Naive B cell (primary cell): ENCODE results near the gene RMND1. TPM values are rescaled to one million over a fixed set of nuclear protein-coding genes. Genes with fewer than 3 reads are reported as not detected.
A peak's percentile ranks its signal among the peaks of the same experiment; 100 is the strongest.
"Not testable (repeated sequence)": the region's sequence is repeated elsewhere in the genome, so short reads cannot be mapped to it uniquely, and the experiment has no call there.

Experiments
- ATAC-seq, 2 donors: fragments of 150-1000 bp; cut with Tn5 transposase; 2 replicates each; pipeline ENCODE4 v1.10.0; 2021; ENCODE audit warnings: low read depth in 2 of 2, mild to moderate bottlenecking in 2 of 2, moderate library complexity in 2 of 2
- DNase-seq: peaks from one replicate; pipeline ENCODE4 v3.0.0; 2022
- H3K27ac Mint-ChIP-seq, 6 donors: one replicate each; pipeline ENCODE4 v1.8.0; 2020 to 2022; ENCODE audit warnings: mild to moderate bottlenecking in 6 of 6, mixed read lengths in 6 of 6, moderate library complexity in 5 of 6, inconsistent platforms in 2 of 6
- H3K27me3 Mint-ChIP-seq, 3 donors: one replicate each; pipeline ENCODE4 v1.8.0; 2021 to 2022; ENCODE audit warnings: mixed read lengths in 3 of 3, mild to moderate bottlenecking in 1 of 3
- H3K36me3 Mint-ChIP-seq, 2 donors: one replicate each; pipeline ENCODE4 v1.8.0; 2020 to 2022; ENCODE audit warnings: mixed read lengths in 2 of 2, inconsistent platforms in 1 of 2, mild to moderate bottlenecking in 1 of 2
- H3K4me1 Mint-ChIP-seq, 3 donors: one replicate each; pipeline ENCODE4 v1.8.0; 2020 to 2022; ENCODE audit warnings: mixed read lengths in 3 of 3, inconsistent platforms in 1 of 3, mild to moderate bottlenecking in 1 of 3, moderate library complexity in 1 of 3
- H3K4me3 Mint-ChIP-seq, 8 donors: one replicate each; pipeline ENCODE4 v1.8.0; 2020 to 2022; ENCODE audit warnings: mild to moderate bottlenecking in 8 of 8, mixed read lengths in 8 of 8, moderate library complexity in 8 of 8, inconsistent platforms in 2 of 8
- H3K9me3 Mint-ChIP-seq, 7 donors: one replicate each; pipeline ENCODE4 v1.8.0; 2020 to 2022; ENCODE audit warnings: mixed read lengths in 7 of 7, mild to moderate bottlenecking in 5 of 7, inconsistent platforms in 2 of 7, moderate library complexity in 1 of 7
- polyA plus RNA-seq, 6 donors: library from polyadenylated mRNA; unstranded; fragments of 300-500 nt; fragmentation: Illumina TruSeq; gene quantifications; one replicate each; pipeline ENCODE4 v1.2.3, GENCODE V29; 2021; ENCODE audit warnings: low read depth in 6 of 6

The RMND1 gene
- polyA plus RNA-seq, 6 donors from 2014 or later: 2.7 to 13.8 (median 9.8) TPM

DNA sequence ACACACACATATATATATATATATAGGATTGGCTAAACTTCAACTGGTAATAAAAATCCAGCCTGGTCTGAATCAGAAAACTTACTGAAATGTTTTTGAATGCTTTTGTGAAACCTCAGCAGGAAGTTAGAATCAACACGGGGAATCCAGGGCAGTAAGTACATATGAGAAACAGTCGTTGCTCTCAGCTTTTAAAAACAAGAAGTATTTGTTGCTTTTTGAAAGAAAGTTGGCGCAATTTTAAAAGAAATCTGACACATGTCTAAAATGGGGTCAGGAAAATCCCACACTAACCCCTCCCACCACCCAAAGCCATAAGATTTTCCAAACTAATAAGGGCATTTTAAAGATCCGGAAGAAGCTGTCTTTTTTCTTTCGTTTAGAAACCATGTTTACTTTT lies 30.4 kb upstream of the RMND1 start:
- peaks cover 0 to 3% (median 0%) of the 10 kb centered on the region in 7 donors for H3K9me3 Mint-ChIP-seq
- H3K36me3 Mint-ChIP-seq: no peaks in the 10 kb centered on the region
- H3K27me3 Mint-ChIP-seq: no peaks in the 10 kb centered on the region
- peaks cover 17 to 23% (median 20%) of the 10 kb centered on the region in 3 donors for H3K4me1 Mint-ChIP-seq
- no peak for DNase-seq
- ATAC-seq: peak; percentile 47 to 63
- H3K4me3 Mint-ChIP-seq: peak overlapping the region; percentile 45 to 87 (median 78)
- H3K27ac Mint-ChIP-seq: peak overlapping the region; percentile 86 to 96 (median 94)

DNA sequence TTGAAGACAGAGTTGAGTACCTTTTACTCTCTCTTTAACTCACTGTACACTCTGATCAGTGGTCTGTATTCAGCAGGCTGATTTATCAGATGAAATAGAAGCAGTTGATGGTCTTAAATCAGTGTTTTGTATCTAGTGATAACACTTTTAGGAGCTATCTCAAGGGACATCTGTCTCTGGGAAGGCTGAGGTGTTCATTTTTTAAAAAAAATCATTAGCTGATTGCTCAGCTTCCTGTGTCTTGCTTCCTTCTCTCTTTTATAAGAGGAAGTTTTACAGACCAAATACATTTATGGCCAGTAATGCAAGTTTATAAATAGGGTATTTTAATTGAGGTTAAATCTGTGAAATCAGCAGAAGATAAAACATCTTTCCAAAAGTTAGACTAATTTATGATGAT lies 29.9 kb upstream of the RMND1 start:
- Mint-ChIP-seq H3K36me3 (no peaks in the 10 kb centered on the region), H3K4me3 (peak overlapping the region in 5 of 8 donors; percentile 54 to 64 (median 56)), H3K4me1 (peaks cover 17 to 23% (median 20%) of the 10 kb centered on the region in 3 donors), H3K27ac (peak overlapping the region in 3 of 6 donors; percentile 51 to 86 (median 61)), H3K27me3 (no peaks in the 10 kb centered on the region), H3K9me3 (peaks cover 0 to 3% (median 0%) of the 10 kb centered on the region in 7 donors)
- DNase-seq (no peak), ATAC-seq (peak; percentile 59 to 61)

DNA sequence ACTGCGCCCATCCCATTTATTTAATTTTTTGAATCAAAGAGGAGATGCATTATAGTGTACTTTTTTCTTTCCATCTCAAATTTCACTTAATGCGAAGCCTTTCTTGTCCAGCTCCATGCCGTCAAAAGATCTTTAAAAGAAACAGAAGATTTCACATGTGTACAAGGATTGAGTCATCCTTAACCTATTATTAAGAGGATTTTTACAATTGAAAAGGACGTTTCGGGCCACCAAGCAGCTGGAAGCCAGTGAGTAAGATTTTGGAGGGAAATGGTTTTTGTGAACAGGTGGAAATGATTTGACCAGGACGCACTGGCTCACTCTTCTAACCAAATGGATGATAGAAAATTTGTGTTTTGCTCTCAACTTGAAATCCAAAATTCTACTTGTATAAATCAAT lies 26.7 kb upstream of the RMND1 start:
- H3K27ac Mint-ChIP-seq: no peak overlapping the region
- H3K4me3 Mint-ChIP-seq: no peak overlapping the region
- H3K27me3 Mint-ChIP-seq: no peaks in the 10 kb centered on the region
- peaks cover 23 to 28% (median 23%) of the 10 kb centered on the region in 3 donors for H3K4me1 Mint-ChIP-seq
- ATAC-seq (no peak), DNase-seq (no peak)
- no peaks in the 10 kb centered on the region for H3K36me3 Mint-ChIP-seq
- H3K9me3 Mint-ChIP-seq: peaks cover 0 to 3% (median 0%) of the 10 kb centered on the region in 7 donors

DNA sequence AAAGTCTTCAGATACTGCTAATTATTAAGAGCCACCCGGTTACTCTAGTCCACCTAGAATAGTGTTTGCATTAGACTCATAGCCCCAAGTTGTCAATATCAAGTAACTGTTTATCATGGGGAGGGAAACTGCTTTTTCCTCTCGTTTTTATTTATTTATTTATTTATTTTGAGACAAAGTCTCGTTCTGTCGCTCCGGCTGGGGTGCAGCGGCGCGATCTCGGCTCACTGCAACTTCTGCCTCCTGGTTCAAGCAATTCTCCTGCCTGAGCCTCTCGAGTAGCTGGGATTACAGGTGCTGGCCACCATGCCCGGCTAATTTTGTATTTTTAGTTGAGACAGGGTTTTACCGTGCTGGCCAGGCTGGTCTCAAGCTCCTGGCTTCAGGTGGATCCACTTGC lies 25.8 kb upstream of the RMND1 start:
- DNase-seq (no peak), ATAC-seq (no peak)
- no peak overlapping the region for H3K27ac Mint-ChIP-seq
- H3K4me3 Mint-ChIP-seq: no peak overlapping the region
- no peaks in the 10 kb centered on the region for H3K27me3 Mint-ChIP-seq
- no peaks in the 10 kb centered on the region for H3K36me3 Mint-ChIP-seq
- H3K4me1 Mint-ChIP-seq: peaks cover 17 to 25% (median 23%) of the 10 kb centered on the region in 3 donors
- peaks cover 0 to 3% (median 0%) of the 10 kb centered on the region in 7 donors for H3K9me3 Mint-ChIP-seq

DNA sequence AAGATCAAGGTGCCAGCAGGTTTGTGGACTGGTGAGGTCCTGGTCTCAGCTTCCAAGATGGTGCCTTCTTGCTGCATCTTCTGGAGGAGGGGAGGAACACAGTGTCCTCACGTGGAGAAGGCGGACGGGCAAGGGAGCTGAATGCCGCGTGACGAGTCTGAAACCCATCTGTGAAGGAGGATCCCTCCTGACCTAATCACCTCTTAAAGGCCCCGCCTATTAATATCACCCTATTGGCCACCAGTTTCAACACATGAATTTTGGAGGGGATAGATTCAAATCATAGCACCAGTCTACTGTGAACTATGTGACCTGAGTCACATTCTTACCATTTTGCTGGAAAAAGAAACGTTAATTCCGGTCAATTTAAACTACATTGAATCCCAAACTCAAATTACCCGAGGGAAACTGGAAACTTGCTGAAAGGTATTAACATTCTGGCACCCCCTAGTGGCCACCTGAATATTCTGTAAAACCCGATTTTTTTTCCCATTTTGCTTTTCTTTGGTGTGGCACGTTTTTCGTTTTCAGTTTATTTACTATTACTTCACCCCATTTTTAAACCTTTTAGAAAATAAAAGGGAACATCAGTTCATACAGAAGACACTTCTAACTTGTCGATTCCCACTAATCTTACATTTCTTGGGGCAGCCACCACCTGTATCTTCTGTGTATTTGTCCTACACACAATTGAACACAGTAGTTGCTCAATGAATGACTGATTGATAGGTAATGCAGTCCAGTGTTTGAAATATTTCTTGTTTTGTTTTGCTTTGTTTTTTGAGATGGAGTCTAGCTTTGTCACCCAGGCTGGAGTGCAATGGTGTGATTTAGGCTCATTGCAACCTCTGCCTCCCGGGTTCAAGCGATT lies 24.0 kb upstream of the RMND1 start:
- Mint-ChIP-seq H3K27me3 (no peaks in the 10 kb centered on the region), H3K4me1 (peaks cover 0 to 9% (median 6%) of the 10 kb centered on the region in 3 donors), H3K27ac (no peak overlapping the region), H3K36me3 (no peaks in the 10 kb centered on the region), H3K9me3 (no peaks in the 10 kb centered on the region), H3K4me3 (peak overlapping the region in 2 of 8 donors; percentile 1 to 42)
- ATAC-seq (peak in 1 of 2 donors; percentile 30), DNase-seq (peak; percentile 31)

DNA sequence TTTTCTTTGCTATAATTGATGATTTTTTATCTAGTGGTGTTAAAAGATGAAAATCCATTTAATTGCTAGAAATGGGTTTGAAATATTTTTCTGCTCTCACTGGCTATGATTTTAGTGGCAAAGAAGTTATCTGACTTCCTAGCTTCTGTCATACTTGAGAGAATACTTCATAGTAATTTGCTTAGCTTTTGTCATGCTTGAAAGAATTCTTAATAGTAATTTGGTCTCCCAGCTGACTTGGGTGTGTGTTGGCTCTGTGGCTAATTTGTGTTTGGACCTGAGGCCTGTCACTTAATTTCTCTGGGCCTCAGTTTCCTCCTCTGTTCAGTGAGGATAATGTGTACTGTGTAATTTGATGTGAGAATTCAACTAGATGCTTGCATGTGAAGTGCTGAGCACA lies 12.8 kb upstream of the RMND1 start:
- peaks cover 0 to 1% (median 0%) of the 10 kb centered on the region in 7 donors for H3K9me3 Mint-ChIP-seq
- peak overlapping the region in 1 of 6 donors; percentile 14 for H3K27ac Mint-ChIP-seq
- ATAC-seq (peak in 1 of 2 donors; percentile 28), DNase-seq (no peak)
- H3K4me1 Mint-ChIP-seq: peaks cover 12 to 16% (median 13%) of the 10 kb centered on the region in 3 donors
- peak overlapping the region in 1 of 8 donors; percentile 41 for H3K4me3 Mint-ChIP-seq
- H3K27me3 Mint-ChIP-seq: no peaks in the 10 kb centered on the region
- peaks cover 7 to 16% of the 10 kb centered on the region in 2 donors for H3K36me3 Mint-ChIP-seq

DNA sequence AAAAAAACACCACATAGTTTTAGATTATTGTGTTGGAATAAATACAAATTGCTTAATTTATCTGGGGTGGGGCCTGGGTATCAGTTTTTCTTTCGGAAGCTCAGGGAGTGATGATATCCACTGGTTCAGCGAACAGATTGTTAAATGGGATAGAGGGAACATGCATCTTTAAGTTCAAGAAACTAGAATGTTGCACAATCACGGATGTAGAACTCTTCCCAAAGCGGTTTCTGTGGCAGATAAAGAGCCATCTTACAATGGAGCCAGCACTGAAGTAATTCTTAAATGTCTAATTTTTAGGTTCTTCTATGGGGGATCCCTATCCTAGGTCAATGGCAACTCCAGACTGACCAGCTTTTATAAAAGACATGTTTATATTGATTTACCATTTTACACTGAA lies 9.7 kb upstream of the RMND1 start:
- Mint-ChIP-seq H3K4me1 (peaks cover 12 to 16% (median 12%) of the 10 kb centered on the region in 3 donors), H3K36me3 (peaks cover 8 to 12% of the 10 kb centered on the region in 2 donors), H3K27me3 (no peaks in the 10 kb centered on the region), H3K4me3 (no peak overlapping the region), H3K9me3 (peaks cover 0 to 1% (median 0%) of the 10 kb centered on the region in 7 donors), H3K27ac (no peak overlapping the region)
- DNase-seq: no peak
- ATAC-seq: no peak

DNA sequence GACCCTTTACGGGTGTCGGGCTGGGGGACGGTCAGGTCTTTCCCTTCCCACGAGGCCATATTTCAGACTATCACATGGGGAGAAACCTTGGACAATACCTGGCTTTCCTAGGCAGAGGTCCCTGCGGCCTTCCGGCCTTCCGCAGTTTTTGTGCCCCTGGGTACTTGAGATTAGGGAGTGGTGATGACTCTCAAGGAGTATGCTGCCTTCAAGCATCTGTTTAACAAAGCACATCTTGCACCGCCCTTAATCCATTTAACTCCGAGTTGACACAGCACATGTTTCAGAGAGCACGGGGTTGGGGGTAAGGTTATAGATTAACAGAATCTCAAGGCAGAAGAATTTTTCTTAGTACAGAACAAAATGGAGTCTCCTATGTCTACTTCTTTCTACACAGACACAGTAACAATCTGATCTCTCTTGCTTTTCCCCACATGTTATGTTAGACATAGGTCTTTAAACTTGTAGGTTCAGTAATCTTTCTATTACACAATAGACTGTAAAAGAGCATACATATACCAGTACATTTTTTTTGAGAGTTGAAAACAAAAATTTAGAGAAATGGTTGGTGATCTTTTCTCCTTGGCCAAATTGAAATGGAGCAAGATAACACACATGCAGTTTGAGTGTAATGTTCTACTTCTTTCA lies 3.9 kb upstream of the RMND1 start:
- peak overlapping the region in 1 of 8 donors; percentile 43 for H3K4me3 Mint-ChIP-seq
- not testable (repeated sequence) for H3K9me3 Mint-ChIP-seq, H3K36me3 Mint-ChIP-seq

DNA sequence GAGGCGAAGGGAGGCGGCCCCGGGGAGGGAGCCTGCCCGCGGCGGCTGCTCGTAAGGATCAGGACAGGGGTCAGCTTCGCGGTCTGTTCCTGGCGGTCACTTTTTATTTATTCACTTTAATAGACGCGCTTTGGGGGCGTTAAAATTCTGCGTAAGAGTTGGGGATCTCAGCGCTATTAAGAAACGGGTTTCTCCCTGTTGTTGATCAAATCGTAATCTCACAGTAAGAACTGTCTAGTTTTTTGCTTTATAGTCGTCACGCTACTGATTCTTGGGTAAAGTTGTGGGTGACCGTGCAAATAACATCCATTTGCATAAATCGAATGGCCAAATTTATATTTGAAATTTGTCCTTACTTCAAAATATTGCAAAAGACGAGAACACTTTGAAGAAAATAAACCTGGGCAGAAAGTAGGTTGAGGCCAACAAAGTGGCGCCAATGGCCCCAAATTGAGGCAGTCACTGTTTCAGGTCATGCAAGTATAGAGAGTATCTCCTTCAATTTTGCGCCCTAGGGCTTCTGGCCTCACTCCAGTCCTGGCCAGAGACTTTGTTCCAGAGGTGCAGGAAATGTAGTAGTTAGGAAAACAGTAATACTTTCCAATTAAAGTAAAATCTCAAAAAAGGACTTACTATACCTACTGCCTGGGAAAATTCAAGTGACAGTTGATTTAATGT lies 963 bp upstream of the RMND1 start:
- H3K27me3 Mint-ChIP-seq: no peaks in the 10 kb centered on the region
- H3K4me1 Mint-ChIP-seq: peaks cover 25 to 41% (median 26%) of the 10 kb centered on the region in 3 donors
- peaks cover 0 to 5% (median 0%) of the 10 kb centered on the region in 7 donors for H3K9me3 Mint-ChIP-seq
- H3K4me3 Mint-ChIP-seq: peak overlapping the region; percentile 93 to 99 (median 98)
- ATAC-seq (no peak), DNase-seq (no peak)
- peaks cover 0 to 3% of the 10 kb centered on the region in 2 donors for H3K36me3 Mint-ChIP-seq
- peak overlapping the region; percentile 72 to 97 (median 94) for H3K27ac Mint-ChIP-seq

More for the DNA sequence above, 3.9 kb upstream of the RMND1 start:
- ATAC-seq, DNase-seq, H3K27me3 Mint-ChIP-seq, H3K27ac Mint-ChIP-seq: not testable (repeated sequence)
- H3K4me1 Mint-ChIP-seq: peaks cover 16 to 34% (median 17%) of the 10 kb centered on the region in 3 donors

DNA sequence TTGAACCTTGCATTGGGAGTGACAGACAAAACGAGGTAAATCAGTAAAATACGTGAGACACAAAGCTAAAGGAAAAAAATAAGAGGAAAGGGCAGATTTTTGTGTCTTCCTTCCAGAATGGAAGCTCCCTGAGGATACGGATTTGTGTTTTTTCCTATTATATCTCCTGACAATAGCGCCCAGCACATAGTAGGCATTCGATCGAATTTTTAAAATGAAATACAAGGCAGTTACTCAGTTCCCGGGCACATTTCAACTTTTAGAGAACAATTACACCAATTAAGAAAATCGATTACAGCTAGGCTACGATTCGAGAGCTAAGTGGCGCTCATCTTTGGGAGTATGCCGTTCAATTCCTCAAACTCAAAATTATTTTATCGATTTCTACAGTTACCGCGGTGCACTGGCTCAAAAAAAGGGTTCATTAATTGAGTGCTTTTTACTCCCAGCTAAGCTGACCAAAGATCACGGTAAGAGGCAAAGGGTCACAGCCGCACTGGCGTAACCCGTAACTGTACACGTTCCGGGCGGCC lies 443 bp downstream of the RMND1 start:
- Mint-ChIP-seq H3K27me3 (no peaks in the 10 kb centered on the region), H3K9me3 (peaks cover 0 to 5% (median 0%) of the 10 kb centered on the region in 7 donors), H3K36me3 (no peaks in the 10 kb centered on the region), H3K27ac (peak overlapping the region; percentile 90 to 99 (median 95)), H3K4me1 (peaks cover 18 to 41% (median 21%) of the 10 kb centered on the region in 3 donors), H3K4me3 (peak overlapping the region; percentile 93 to 99 (median 98))
- no peak for DNase-seq
- ATAC-seq: peak; percentile 20

DNA sequence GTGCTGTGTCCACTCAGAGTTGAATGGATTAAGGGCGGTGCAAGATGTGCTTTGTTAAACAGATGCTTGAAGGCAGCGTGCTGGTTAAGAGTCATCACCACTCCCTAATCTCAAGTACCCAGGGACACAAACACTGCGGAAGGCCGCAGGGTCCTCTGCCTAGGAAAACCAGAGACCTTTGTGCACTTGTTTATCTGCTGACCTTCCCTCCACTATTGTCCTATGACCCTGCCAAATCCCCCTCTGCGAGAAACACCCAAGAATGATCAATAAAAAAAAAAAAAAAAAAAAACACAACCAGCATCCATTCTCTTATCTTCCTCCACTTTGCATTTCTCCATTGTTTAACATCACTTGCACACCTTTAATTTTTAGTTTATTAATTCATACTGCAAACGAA lies 998 bp downstream of the RMND1 start:
- H3K9me3 Mint-ChIP-seq, H3K27me3 Mint-ChIP-seq, H3K36me3 Mint-ChIP-seq, DNase-seq, ATAC-seq: not testable (repeated sequence)
- Mint-ChIP-seq H3K4me3 (peak overlapping the region; percentile 93 to 99 (median 98)), H3K4me1 (peaks cover 18 to 41% (median 21%) of the 10 kb centered on the region in 3 donors), H3K27ac (peak overlapping the region in 4 of 6 donors; percentile 28 to 94 (median 62))

DNA sequence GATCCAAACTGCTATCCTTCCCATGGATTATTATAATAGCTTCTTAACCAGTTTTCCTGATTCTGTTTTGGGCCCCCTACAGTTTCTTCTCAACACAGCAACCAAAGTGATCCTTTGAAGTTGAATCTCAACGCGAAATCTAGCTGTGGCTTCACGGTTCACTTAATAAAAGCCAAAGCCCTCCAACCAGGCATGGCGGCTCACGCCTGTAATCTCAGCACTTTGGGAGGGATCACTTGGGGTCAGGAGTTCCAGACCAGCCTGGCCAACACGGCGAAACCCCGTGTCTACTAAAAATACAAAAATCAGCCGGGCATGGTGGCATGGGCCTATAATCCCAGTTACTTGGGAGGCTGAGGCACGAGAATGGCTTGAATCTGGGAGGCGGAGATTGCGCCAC lies 3.3 kb downstream of the RMND1 start:
- peaks cover 0 to 5% (median 0%) of the 10 kb centered on the region in 7 donors for H3K9me3 Mint-ChIP-seq
- no peaks in the 10 kb centered on the region for H3K27me3 Mint-ChIP-seq
- ATAC-seq (no peak), DNase-seq (no peak)
- peaks cover 19 to 34% (median 21%) of the 10 kb centered on the region in 3 donors for H3K4me1 Mint-ChIP-seq
- no peaks in the 10 kb centered on the region for H3K36me3 Mint-ChIP-seq
- peak overlapping the region in 1 of 6 donors; percentile 34 for H3K27ac Mint-ChIP-seq
- H3K4me3 Mint-ChIP-seq: peak overlapping the region in 3 of 8 donors; percentile 21 to 29 (median 22)

DNA sequence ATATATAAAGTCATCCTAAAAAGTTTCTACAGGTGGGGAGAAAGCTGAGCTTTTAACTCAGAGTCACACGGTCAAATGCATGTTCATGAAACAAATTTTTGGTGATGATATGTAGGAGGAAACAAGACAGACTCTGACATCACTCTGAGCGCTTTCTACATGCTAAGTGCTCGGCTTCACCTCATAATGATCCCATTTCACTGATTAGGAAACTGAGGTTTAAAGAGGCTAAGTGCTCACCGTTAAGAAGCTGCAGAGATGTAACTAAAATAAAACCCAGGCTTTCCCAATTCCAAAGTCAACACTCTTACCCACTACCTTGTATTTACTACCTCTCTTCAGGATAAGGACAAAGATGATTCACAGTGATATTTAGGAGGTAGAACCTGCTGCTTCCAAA lies 4.7 kb downstream of the RMND1 start:
- Mint-ChIP-seq H3K4me1 (peaks cover 15 to 26% (median 24%) of the 10 kb centered on the region in 3 donors), H3K9me3 (peaks cover 0 to 4% (median 0%) of the 10 kb centered on the region in 7 donors), H3K27me3 (no peaks in the 10 kb centered on the region), H3K36me3 (no peaks in the 10 kb centered on the region), H3K4me3 (peak overlapping the region in 1 of 8 donors; percentile 25), H3K27ac (peak overlapping the region in 1 of 6 donors; percentile 55)
- DNase-seq: no peak
- no peak for ATAC-seq
